ENCODE data around the gene CT45A1. TPM values are rescaled to one million over a fixed set of nuclear protein-coding genes. Genes with fewer than 3 reads are reported as not detected.
A peak's percentile ranks its signal among the peaks of the same experiment; 100 is the strongest.
"Not testable (repeated sequence)": the region's sequence is repeated elsewhere in the genome, so short reads cannot be mapped to it uniquely, and the experiment has no call there.

CT45A1 gene
- total and polyA plus RNA-seq, 4 donors: not detected

DNA sequence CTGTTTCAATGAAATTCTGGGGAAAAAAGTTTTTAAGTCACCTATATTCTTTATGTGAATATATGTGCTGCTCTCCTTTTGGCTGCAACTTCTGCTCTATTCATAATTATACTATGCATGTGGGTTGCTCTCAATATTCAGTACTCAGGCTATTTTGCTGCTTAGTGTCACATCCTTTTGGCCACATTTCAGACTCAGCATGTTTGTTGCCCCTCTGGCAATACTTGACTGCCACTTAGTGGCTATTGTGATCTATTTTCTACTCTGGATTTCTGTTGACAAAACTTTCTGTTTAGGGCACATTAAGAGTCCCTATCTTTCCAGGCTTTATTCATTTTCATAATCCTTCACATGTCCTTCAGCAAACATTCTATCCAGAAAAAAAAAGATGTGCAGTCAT lies 15.8 kb upstream of the CT45A1 start:
- Histone ChIP-seq H3K36me3 (ENCODE audit: control insufficient read depth in 4 of 4, insufficient read depth in 4 of 4, low read length in 4 of 4) (no peaks in the 10 kb centered on the region), H3K9me3 (ENCODE audit: control insufficient read depth in 4 of 4, insufficient read depth in 3 of 4, low read length in 3 of 4) (no peaks in the 10 kb centered on the region), H3K9ac (ENCODE audit: insufficient read depth in 1 of 2, low read length in 2 of 2) (no peak overlapping the region), H3K27ac (ENCODE audit: low read depth in 1 of 2, low read length in 1 of 2) (no peak overlapping the region), H3K4me1 (ENCODE audit: control insufficient read depth in 5 of 5, insufficient read depth in 5 of 5, low read length in 5 of 5) (no peaks in the 10 kb centered on the region), H3K27me3 (ENCODE audit: control insufficient read depth in 3 of 3, insufficient read depth in 3 of 3, low read length in 2 of 3) (peaks cover 0 to 3% (median 2%) of the 10 kb centered on the region in 3 donors), H3K4me3 (no peak overlapping the region)
- DNase-seq (peak in 2 of 3 donors; percentile 2 to 15), ATAC-seq (ENCODE audit: insufficient read depth, low FRiP score) (no peak)
- TF ChIP-seq, protein P1, sequence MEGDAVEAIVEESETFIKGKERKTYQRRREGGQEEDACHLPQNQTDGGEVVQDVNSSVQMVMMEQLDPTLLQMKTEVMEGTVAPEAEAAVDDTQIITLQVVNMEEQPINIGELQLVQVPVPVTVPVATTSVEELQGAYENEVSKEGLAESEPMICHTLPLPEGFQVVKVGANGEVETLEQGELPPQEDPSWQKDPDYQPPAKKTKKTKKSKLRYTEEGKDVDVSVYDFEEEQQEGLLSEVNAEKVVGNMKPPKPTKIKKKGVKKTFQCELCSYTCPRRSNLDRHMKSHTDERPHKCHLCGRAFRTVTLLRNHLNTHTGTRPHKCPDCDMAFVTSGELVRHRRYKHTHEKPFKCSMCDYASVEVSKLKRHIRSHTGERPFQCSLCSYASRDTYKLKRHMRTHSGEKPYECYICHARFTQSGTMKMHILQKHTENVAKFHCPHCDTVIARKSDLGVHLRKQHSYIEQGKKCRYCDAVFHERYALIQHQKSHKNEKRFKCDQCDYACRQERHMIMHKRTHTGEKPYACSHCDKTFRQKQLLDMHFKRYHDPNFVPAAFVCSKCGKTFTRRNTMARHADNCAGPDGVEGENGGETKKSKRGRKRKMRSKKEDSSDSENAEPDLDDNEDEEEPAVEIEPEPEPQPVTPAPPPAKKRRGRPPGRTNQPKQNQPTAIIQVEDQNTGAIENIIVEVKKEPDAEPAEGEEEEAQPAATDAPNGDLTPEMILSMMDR (IDR thresholded peaks at IDR 0.05; ENCODE audit: control extremely low read depth, extremely low read depth): no peak

DNA sequence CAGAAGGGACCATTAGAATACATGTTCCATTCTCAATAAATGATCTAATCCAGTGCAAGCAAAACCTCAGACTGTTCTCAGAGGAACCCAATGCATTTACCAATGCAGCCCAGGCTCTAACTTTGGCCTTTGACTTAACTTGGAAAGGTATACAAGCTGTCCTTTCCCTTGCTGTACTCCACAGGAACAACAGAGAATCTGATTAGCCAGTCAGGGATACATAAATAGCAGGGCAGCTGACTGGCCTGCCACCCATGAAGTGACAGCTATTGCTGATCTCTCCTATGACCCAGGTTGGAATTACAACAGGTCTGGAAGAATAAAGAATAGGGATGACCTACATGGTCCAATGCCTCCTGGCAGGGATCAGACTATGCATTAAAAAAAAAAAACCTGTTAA lies 14.5 kb upstream of the CT45A1 start:
- Histone ChIP-seq H3K27ac (ENCODE audit: low read depth in 1 of 2, low read length in 1 of 2) (no peak overlapping the region), H3K9ac (ENCODE audit: insufficient read depth in 1 of 2, low read length in 2 of 2) (no peak overlapping the region), H3K36me3 (ENCODE audit: control insufficient read depth in 4 of 4, insufficient read depth in 4 of 4, low read length in 4 of 4) (no peaks in the 10 kb centered on the region), H3K9me3 (ENCODE audit: control insufficient read depth in 4 of 4, insufficient read depth in 3 of 4, low read length in 3 of 4) (no peaks in the 10 kb centered on the region), H3K4me3 (no peak overlapping the region), H3K27me3 (ENCODE audit: control insufficient read depth in 3 of 3, insufficient read depth in 3 of 3, low read length in 2 of 3) (peaks cover 0 to 3% (median 2%) of the 10 kb centered on the region in 3 donors), H3K4me1 (ENCODE audit: control insufficient read depth in 5 of 5, insufficient read depth in 5 of 5, low read length in 5 of 5) (no peaks in the 10 kb centered on the region)
- TF ChIP-seq, protein P1 (IDR thresholded peaks at IDR 0.05; ENCODE audit: control extremely low read depth, extremely low read depth): no peak
- DNase-seq (no peak), ATAC-seq (ENCODE audit: insufficient read depth, low FRiP score) (no peak)

DNA sequence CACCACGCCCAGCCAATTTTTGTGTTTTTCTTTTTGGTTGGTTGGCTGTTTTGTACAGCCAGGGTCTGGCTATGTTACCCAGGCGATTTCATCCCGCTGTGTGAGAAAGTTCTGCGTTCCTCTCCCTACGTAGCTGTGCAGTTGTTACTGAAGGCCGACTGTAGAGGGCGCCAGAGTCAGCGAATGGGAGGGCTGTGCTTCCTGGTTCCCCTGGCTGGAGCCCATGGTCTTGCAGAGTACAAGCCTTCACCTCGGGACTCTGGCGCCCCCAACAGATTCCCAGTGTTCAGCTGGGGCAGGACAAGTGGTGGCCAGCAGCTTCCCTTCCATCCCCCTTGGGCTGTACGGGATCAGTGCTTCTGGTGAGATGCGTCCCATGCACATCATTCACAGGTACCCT lies 5.6 kb upstream of the CT45A1 start:
- Histone ChIP-seq H3K27me3 (ENCODE audit: control insufficient read depth in 3 of 3, insufficient read depth in 3 of 3, low read length in 2 of 3) (peaks cover 0 to 3% (median 2%) of the 10 kb centered on the region in 3 donors), H3K4me3 (no peak overlapping the region), H3K4me1 (ENCODE audit: control insufficient read depth in 5 of 5, insufficient read depth in 5 of 5, low read length in 5 of 5) (no peaks in the 10 kb centered on the region), H3K27ac (ENCODE audit: low read depth in 1 of 2, low read length in 1 of 2) (no peak overlapping the region), H3K9me3 (ENCODE audit: control insufficient read depth in 4 of 4, insufficient read depth in 3 of 4, low read length in 3 of 4) (peaks cover 0 to 2% (median 0%) of the 10 kb centered on the region in 4 donors), H3K9ac (ENCODE audit: insufficient read depth in 1 of 2, low read length in 2 of 2) (no peak overlapping the region), H3K36me3 (ENCODE audit: control insufficient read depth in 4 of 4, insufficient read depth in 4 of 4, low read length in 4 of 4) (no peaks in the 10 kb centered on the region)
- ATAC-seq (ENCODE audit: insufficient read depth, low FRiP score) (no peak), DNase-seq (peak; percentile 3 to 25 (median 8))
- TF ChIP-seq, protein P1 (IDR thresholded peaks at IDR 0.05; ENCODE audit: control extremely low read depth, extremely low read depth): no peak
- 57 to 58% methylated on average over 11 to 12 of the region's 12 CpGs for WGBS, 2 donors

DNA sequence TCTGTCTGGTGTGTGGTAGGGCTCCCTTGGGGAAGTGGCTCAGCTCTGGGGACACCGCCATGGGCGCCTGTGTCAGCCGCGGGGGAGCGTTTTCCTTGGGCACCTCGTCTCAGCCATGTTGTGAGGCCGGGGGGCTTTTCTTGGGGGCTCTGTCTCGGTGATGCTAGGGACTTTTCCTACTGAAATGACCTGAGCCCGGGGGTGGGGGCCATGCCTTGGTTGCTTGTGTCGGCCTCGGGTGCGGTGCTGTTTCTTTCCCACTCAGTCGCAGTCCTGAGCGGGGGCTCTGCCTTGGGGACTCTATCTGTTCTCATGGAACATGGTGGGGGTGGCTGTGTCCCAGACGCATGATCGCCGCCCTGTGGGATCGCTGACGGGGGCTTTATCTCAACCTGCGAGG lies 356 bp downstream of the CT45A1 start:
- Histone ChIP-seq H3K27ac (ENCODE audit: low read depth in 1 of 2, low read length in 1 of 2) (no peak overlapping the region), H3K9me3 (ENCODE audit: control insufficient read depth in 4 of 4, insufficient read depth in 3 of 4, low read length in 3 of 4) (no peaks in the 10 kb centered on the region), H3K36me3 (ENCODE audit: control insufficient read depth in 4 of 4, insufficient read depth in 4 of 4, low read length in 4 of 4) (no peaks in the 10 kb centered on the region), H3K4me1 (ENCODE audit: control insufficient read depth in 5 of 5, insufficient read depth in 5 of 5, low read length in 5 of 5) (no peaks in the 10 kb centered on the region), H3K4me3 (no peak overlapping the region), H3K27me3 (ENCODE audit: control insufficient read depth in 3 of 3, insufficient read depth in 3 of 3, low read length in 2 of 3) (no peaks in the 10 kb centered on the region), H3K9ac (ENCODE audit: insufficient read depth in 1 of 2, low read length in 2 of 2) (no peak overlapping the region)
- WGBS, 2 donors: 86 to 96% methylated on average over 13 to 20 of the region's 20 CpGs
- no peak for ATAC-seq (ENCODE audit: insufficient read depth, low FRiP score)
- DNase-seq: no peak
- TF ChIP-seq, protein P1 (IDR thresholded peaks at IDR 0.05; ENCODE audit: control extremely low read depth, extremely low read depth): no peak

DNA sequence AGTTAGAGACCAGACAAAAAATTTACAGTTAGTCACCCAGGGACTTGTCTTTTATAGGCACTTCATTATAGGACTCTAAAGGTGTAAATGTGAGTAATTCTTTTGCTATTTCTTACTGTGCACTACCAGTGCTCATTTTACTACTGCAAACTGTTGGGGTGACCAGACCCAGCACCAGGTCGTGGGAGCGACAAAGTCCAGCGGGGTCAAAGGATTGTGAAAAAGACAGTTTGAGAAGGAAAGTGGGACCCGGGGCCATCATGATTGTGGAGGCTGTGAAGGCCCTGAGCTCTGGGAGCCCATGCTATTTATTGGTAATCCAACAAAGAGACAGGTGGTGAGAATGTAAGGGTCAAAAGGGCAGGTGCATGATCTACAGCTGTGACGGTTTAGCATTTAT lies 21.2 kb downstream of the CT45A1 start:
- not testable (repeated sequence) for H3K9me3 ChIP-seq (ENCODE audit: control insufficient read depth in 4 of 4, insufficient read depth in 3 of 4, low read length in 3 of 4); H3K27ac ChIP-seq (ENCODE audit: low read depth in 1 of 2, low read length in 1 of 2); ATAC-seq (ENCODE audit: insufficient read depth, low FRiP score); H3K4me1 ChIP-seq (ENCODE audit: control insufficient read depth in 5 of 5, insufficient read depth in 5 of 5, low read length in 5 of 5); H3K9ac ChIP-seq (ENCODE audit: insufficient read depth in 1 of 2, low read length in 2 of 2); DNase-seq; H3K36me3 ChIP-seq (ENCODE audit: control insufficient read depth in 4 of 4, insufficient read depth in 4 of 4, low read length in 4 of 4); H3K27me3 ChIP-seq (ENCODE audit: control insufficient read depth in 3 of 3, insufficient read depth in 3 of 3, low read length in 2 of 3); H3K4me3 ChIP-seq
- WGBS, 2 donors: 63 to 89% methylated on average over 5 of the region's 5 CpGs

All from lung (tissue), 12 donors.